Tibial nerve (tissue), 4 donors: ENCODE results near the gene RGS6.

Experiments used
- CTCF ChIP-seq, 5 experiments: fragments of 200-600 bp in 3 of 5; fragments of 450-650 bp in 2 of 5; sonication (generic) in 3 of 5; IDR thresholded peaks; one replicate each; pipeline ENCODE4 v1.5.1; 2016 to 2019; ENCODE audit warnings: antibody characterized with exemption in 5 of 5, mild to moderate bottlenecking in 3 of 5, moderate library complexity in 2 of 5
- EP300 ChIP-seq, 2 donors: sonication (generic); formaldehyde crosslinking; IDR thresholded peaks; one replicate each; pipeline ENCODE4 v1.6.1; 2017; ENCODE audit warnings: antibody characterized with exemption in 2 of 2, mild to moderate bottlenecking in 1 of 2
- POLR2A ChIP-seq, 2 donors: fragments of 450-650 bp; IDR thresholded peaks; one replicate each; pipeline ENCODE4 v1.6.1; 2017; ENCODE audit warnings: antibody characterized with exemption in 2 of 2, mild to moderate bottlenecking in 2 of 2, moderate library complexity in 2 of 2

GRCh38 chr14:71883094-71883493 lies 49.1 kb upstream of the RGS6 start:
- TF ChIP-seq CTCF (IDR thresholded peaks at IDR 0.05) (no peak), EP300 (IDR thresholded peaks at IDR 0.05) (no peak), POLR2A (IDR thresholded peaks at IDR 0.05) (no peak)
